ENCODE results near the gene AJM1.
A peak's percentile ranks its signal among the peaks of the same experiment; 100 is the strongest.

Gene AJM1

GRCh38 chr9:136848393-136849037, 6.2 kb downstream of the AJM1 start:
- WGBS, 2 experiments (ENCODE audit: insufficient coverage in 2 of 2): 0 to 2% methylated on average over 31 to 37 of the region's 53 CpGs
- Histone ChIP-seq H3K4me3 (ENCODE audit: extremely low read depth, insufficient read depth, low read length, poor library complexity, severe bottlenecking) (peak overlapping the region; percentile 81), H3K9me3 (ENCODE audit: control insufficient read depth, low read length) (peaks cover 6% of the 10 kb centered on the region), H3K27ac (ENCODE audit: low read depth, low read length, severe bottlenecking) (peak overlapping the region; percentile 86), H3K4me1 (ENCODE audit: control insufficient read depth, insufficient read depth, low read length, poor library complexity, severe bottlenecking) (peaks cover 9% of the 10 kb centered on the region), H3K36me3 (ENCODE audit: control insufficient read depth, insufficient read depth, low read length) (peaks cover 32% of the 10 kb centered on the region)

- Histone ChIP-seq H3K27ac (ENCODE audit: low read depth, low read length, severe bottlenecking) (peak within 1 kb of the TSS; percentile 86), H3K36me3 (ENCODE audit: control insufficient read depth, insufficient read depth, low read length) (peaks cover 32% of the 10 kb centered on the region), H3K9me3 (ENCODE audit: control insufficient read depth, low read length) (peaks cover 6% of the 10 kb centered on the region), H3K4me1 (ENCODE audit: control insufficient read depth, insufficient read depth, low read length, poor library complexity, severe bottlenecking) (peaks cover 8% of the 10 kb centered on the region), H3K4me3 (ENCODE audit: extremely low read depth, insufficient read depth, low read length, poor library complexity, severe bottlenecking) (peak within 1 kb of the TSS; percentile 81)
- 1% methylated on average over 56 to 59 of the region's 77 CpGs for WGBS, 2 experiments (ENCODE audit: insufficient coverage in 2 of 2)
Measured at GRCh38 chr9:136849038-136849959, 7.0 kb downstream of the AJM1 start, which contains the start of gene PHPT1. PHPT1 (plus strand) TSS chr9:136849409; CDS start chr9:136849431, 22 bp downstream.

- 70% methylated on average over 41 to 42 of the region's 43 CpGs for WGBS, 2 experiments (ENCODE audit: insufficient coverage in 2 of 2)
- H3K27ac ChIP-seq (ENCODE audit: low read depth, low read length, severe bottlenecking): peak overlapping the region; percentile 29
- peaks cover 30% of the 10 kb centered on the region for H3K36me3 ChIP-seq (ENCODE audit: control insufficient read depth, insufficient read depth, low read length)
- H3K9me3 ChIP-seq (ENCODE audit: control insufficient read depth, low read length): peaks cover 5% of the 10 kb centered on the region
- H3K4me1 ChIP-seq (ENCODE audit: control insufficient read depth, insufficient read depth, low read length, poor library complexity, severe bottlenecking): peaks cover 8% of the 10 kb centered on the region
- H3K4me3 ChIP-seq (ENCODE audit: extremely low read depth, insufficient read depth, low read length, poor library complexity, severe bottlenecking): peak overlapping the region; percentile 81
Measured at GRCh38 chr9:136849960-136850865, 7.9 kb downstream of the AJM1 start.

GRCh38 chr9:136850866-136851775, 8.8 kb downstream of the AJM1 start:
- Histone ChIP-seq H3K4me1 (ENCODE audit: control insufficient read depth, insufficient read depth, low read length, poor library complexity, severe bottlenecking) (peaks cover 8% of the 10 kb centered on the region), H3K27ac (ENCODE audit: low read depth, low read length, severe bottlenecking) (no peak overlapping the region), H3K36me3 (ENCODE audit: control insufficient read depth, insufficient read depth, low read length) (peaks cover 29% of the 10 kb centered on the region), H3K9me3 (ENCODE audit: control insufficient read depth, low read length) (no peaks in the 10 kb centered on the region), H3K4me3 (ENCODE audit: extremely low read depth, insufficient read depth, low read length, poor library complexity, severe bottlenecking) (no peak overlapping the region)
- 90 to 98% methylated on average over 22 to 23 of the region's 23 CpGs for WGBS, 2 experiments (ENCODE audit: insufficient coverage in 2 of 2)

- peaks cover 30% of the 10 kb centered on the region for H3K36me3 ChIP-seq (ENCODE audit: control insufficient read depth, insufficient read depth, low read length)
- WGBS, 2 experiments (ENCODE audit: insufficient coverage in 2 of 2): 94 to 95% methylated on average over 21 to 23 of the region's 23 CpGs
- H3K4me1 ChIP-seq (ENCODE audit: control insufficient read depth, insufficient read depth, low read length, poor library complexity, severe bottlenecking): peaks cover 8% of the 10 kb centered on the region
- H3K4me3 ChIP-seq (ENCODE audit: extremely low read depth, insufficient read depth, low read length, poor library complexity, severe bottlenecking): no peak within 1 kb of the TSS
- H3K9me3 ChIP-seq (ENCODE audit: control insufficient read depth, low read length): no peaks in the 10 kb centered on the region
- no peak within 1 kb of the TSS for H3K27ac ChIP-seq (ENCODE audit: low read depth, low read length, severe bottlenecking)
Measured at GRCh38 chr9:136851941-136852663, 9.8 kb downstream of the AJM1 start, which contains the start of gene MAMDC4. MAMDC4 (plus strand) TSS chr9:136852346; CDS start chr9:136852417, 71 bp downstream.

DNA sequence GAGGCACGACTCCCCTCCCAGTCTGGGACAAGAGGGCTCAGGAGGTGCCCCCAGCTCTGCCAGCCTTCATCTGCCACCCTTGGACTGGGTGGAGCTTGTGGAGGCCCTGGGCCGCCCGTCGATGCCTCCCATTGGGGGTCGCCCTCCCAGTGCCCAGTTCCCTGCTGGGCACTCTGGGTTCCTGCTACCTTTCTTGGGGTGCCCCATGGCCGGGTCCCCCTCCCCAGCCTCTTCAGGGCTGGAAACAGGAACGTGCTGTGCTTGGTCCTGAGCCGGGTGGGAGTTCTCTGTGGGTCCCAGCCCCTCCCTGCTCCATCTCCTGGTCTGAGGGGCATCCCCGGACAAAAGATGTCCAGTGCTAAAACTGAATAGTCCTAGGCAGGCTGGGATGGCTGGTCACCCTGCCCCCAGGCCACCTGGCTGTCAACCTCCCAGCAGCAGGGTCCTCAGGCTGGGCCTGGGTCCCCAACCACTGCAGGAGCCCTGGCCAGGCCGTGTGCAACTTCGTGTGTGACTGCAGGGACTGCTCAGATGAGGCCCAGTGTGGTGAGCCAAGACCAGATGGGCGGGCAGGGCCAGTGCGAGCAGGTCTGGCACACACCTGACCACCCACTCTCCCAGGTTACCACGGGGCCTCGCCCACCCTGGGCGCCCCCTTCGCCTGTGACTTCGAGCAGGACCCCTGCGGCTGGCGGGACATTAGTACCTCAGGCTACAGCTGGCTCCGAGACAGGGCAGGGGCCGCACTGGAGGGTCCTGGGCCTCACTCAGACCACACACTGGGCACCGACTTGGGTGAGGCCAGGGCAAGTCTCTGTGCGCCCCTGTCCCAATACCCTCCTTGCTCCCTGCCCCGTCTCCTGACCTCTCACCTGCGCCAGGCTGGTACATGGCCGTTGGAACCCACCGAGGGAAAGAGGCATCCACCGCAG, 10.7 kb downstream of the AJM1 start:
- 91% methylated on average over 24 to 27 of the region's 29 CpGs for WGBS, 2 experiments (ENCODE audit: insufficient coverage in 2 of 2)
- Histone ChIP-seq H3K9me3 (ENCODE audit: control insufficient read depth, low read length) (no peaks in the 10 kb centered on the region), H3K4me3 (ENCODE audit: extremely low read depth, insufficient read depth, low read length, poor library complexity, severe bottlenecking) (no peak overlapping the region), H3K36me3 (ENCODE audit: control insufficient read depth, insufficient read depth, low read length) (peaks cover 34% of the 10 kb centered on the region), H3K4me1 (ENCODE audit: control insufficient read depth, insufficient read depth, low read length, poor library complexity, severe bottlenecking) (peaks cover 8% of the 10 kb centered on the region), H3K27ac (ENCODE audit: low read depth, low read length, severe bottlenecking) (no peak overlapping the region)

DNA sequence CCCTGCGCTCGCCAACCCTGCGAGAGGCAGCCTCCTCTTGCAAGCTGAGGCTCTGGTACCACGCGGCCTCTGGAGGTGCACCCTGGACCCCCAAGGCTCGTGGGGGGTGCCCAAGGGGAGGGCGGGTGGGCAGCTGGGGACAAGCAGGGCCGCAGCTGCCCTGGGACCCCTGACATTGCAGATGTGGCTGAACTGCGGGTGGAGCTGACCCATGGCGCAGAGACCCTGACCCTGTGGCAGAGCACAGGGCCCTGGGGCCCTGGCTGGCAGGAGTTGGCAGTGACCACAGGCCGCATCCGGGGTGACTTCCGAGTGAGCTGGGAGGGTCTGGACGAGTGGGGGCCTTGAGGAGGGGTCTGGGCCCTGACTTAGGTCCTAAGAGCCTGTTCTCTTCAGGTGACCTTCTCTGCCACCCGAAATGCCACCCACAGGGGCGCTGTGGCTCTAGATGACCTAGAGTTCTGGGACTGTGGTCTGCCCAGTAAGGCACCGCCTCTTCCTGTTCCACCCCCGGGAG, 11.4 kb downstream of the AJM1 start:
- 94 to 95% methylated on average over 14 to 18 of the region's 18 CpGs for WGBS, 2 experiments (ENCODE audit: insufficient coverage in 2 of 2)
- Histone ChIP-seq H3K27ac (ENCODE audit: low read depth, low read length, severe bottlenecking) (no peak overlapping the region), H3K4me1 (ENCODE audit: control insufficient read depth, insufficient read depth, low read length, poor library complexity, severe bottlenecking) (peaks cover 8% of the 10 kb centered on the region), H3K36me3 (ENCODE audit: control insufficient read depth, insufficient read depth, low read length) (peaks cover 37% of the 10 kb centered on the region), H3K9me3 (ENCODE audit: control insufficient read depth, low read length) (no peaks in the 10 kb centered on the region), H3K4me3 (ENCODE audit: extremely low read depth, insufficient read depth, low read length, poor library complexity, severe bottlenecking) (no peak overlapping the region)

DNA sequence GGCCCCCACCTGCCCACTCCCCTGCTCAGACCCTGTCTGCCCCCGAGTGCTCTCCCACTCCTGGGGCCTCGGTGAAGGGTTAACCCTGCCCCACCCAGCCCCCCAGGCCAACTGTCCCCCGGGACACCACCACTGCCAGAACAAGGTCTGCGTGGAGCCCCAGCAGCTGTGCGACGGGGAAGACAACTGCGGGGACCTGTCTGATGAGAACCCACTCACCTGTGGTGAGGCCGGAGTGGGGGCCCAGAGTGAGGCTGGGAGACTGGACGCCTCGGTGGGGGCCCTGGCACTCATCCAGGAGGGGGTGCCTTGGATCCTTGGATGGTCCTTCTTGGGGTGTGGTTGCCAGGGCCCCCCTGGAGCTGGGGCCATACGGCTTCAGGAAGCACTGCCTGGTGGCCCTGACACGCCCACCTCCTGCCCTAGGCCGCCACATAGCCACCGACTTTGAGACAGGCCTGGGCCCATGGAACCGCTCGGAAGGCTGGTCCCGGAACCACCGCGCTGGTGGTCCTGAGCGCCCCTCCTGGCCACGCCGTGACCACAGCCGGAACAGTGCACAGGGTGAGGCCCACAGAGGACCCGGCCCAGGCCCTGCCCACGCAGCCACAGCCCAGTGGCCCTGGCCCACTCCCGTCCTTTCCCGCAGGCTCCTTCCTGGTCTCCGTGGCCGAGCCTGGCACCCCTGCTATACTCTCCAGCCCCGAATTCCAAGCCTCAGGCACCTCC, 12.0 kb downstream of the AJM1 start:
- H3K4me3 ChIP-seq (ENCODE audit: extremely low read depth, insufficient read depth, low read length, poor library complexity, severe bottlenecking): no peak overlapping the region
- H3K4me1 ChIP-seq (ENCODE audit: control insufficient read depth, insufficient read depth, low read length, poor library complexity, severe bottlenecking): peaks cover 8% of the 10 kb centered on the region
- H3K27ac ChIP-seq (ENCODE audit: low read depth, low read length, severe bottlenecking): no peak overlapping the region
- H3K36me3 ChIP-seq (ENCODE audit: control insufficient read depth, insufficient read depth, low read length): peaks cover 40% of the 10 kb centered on the region
- WGBS, 2 experiments (ENCODE audit: insufficient coverage in 2 of 2): 92 to 93% methylated on average over 22 to 27 of the region's 30 CpGs
- H3K9me3 ChIP-seq (ENCODE audit: control insufficient read depth, low read length): no peaks in the 10 kb centered on the region

Data from mesodermal cell (in vitro differentiated cells).